HEK293 (cell line): ENCODE measurements around the gene HLA-A.

ENCODE experiments used
- CTCF ChIA-PET: fragments of 350-600 bp; formaldehyde crosslinking; extraction: SDS; loops from one replicate; lab custom pipeline; 2021; ENCODE audit warnings: antibody characterized with exemption; lab: Yijun Ruan, JAX
- POLR2A ChIA-PET: fragments of 300-600 bp; formaldehyde crosslinking; extraction: SDS; loops from one replicate; lab custom pipeline; 2020; ENCODE audit warnings: antibody characterized with exemption, inconsistent platforms; lab: Yijun Ruan, JAX
- H3K27ac ChIP-seq: fragments of 200-500 bp; sonication (Bioruptor generic); 2 replicates; pipeline ENCODE4 v1.5.1; 2014; ENCODE audit warnings: low read depth, low read length, control low read depth, inconsistent platforms; ENCODE audit errors: extremely low read depth
- H3K36me3 ChIP-seq, 2 experiments: fragments of 200-500 bp in 1 of 2; sonication (Bioruptor generic) in 1 of 2; 1 replicate in 1 of 2; 2 replicates in 1 of 2; pipeline ENCODE4 v1.5.1; 2014 to 2017; ENCODE audit warnings: inconsistent platforms in 2 of 2, low read length in 2 of 2; ENCODE audit not compliant: control insufficient read depth in 2 of 2, insufficient read depth in 1 of 2
- H3K4me1 ChIP-seq: fragments of 200-500 bp; sonication (Bioruptor generic); 2 replicates; pipeline ENCODE4 v1.5.1; 2014; ENCODE audit warnings: mild to moderate bottlenecking, low read length, inconsistent platforms; ENCODE audit not compliant: control insufficient read depth, insufficient read depth
- H3K4me3 ChIP-seq: 2 replicates; pipeline ENCODE4 v1.5.1; 2011; ENCODE audit warnings: low read depth, mild to moderate bottlenecking, control low read depth, low read length, moderate library complexity
- H3K9me3 ChIP-seq: fragments of 200-500 bp; sonication (Bioruptor generic); 2 replicates; pipeline ENCODE4 v1.5.1; 2014; ENCODE audit warnings: low read depth, low read length, inconsistent platforms; ENCODE audit not compliant: control insufficient read depth, insufficient read depth
- BCL11A ChIP-seq: fragments of 450-650 bp; formaldehyde crosslinking; IDR thresholded peaks from 2 replicates; pipeline ENCODE4 v1.5.1; 2016; ENCODE audit warnings: low read depth, missing biosample characterization, missing genetic modification characterization
- GLIS2 ChIP-seq: fragments of 450-650 bp; formaldehyde crosslinking; IDR thresholded peaks from 2 replicates; pipeline ENCODE4 v1.5.1; 2016; ENCODE audit warnings: missing biosample characterization, missing genetic modification characterization
- IKZF3 ChIP-seq: fragments of 450-650 bp; IDR thresholded peaks from 2 replicates; pipeline ENCODE4 v1.5.0; 2018; ENCODE audit warnings: missing biosample characterization, mild to moderate bottlenecking, missing genetic modification characterization, moderate library complexity
- KLF10 ChIP-seq: fragments of 450-650 bp; IDR thresholded peaks from 2 replicates; pipeline ENCODE4 v1.5.1; 2018; ENCODE audit warnings: missing biosample characterization, mild to moderate bottlenecking, missing genetic modification characterization
- PRDM2 ChIP-seq: fragments of 450-650 bp; formaldehyde crosslinking; IDR thresholded peaks from 2 replicates; pipeline ENCODE4 v1.5.1; 2016; ENCODE audit warnings: missing biosample characterization, missing genetic modification characterization, borderline replicate concordance
- SALL2 ChIP-seq: fragments of 450-650 bp; formaldehyde crosslinking; IDR thresholded peaks from 2 replicates; pipeline ENCODE4 v1.5.0; 2017; ENCODE audit warnings: missing biosample characterization, mild to moderate bottlenecking, missing genetic modification characterization, borderline replicate concordance
- SP3 ChIP-seq: fragments of 450-650 bp; formaldehyde crosslinking; IDR thresholded peaks from 2 replicates; pipeline ENCODE4 v1.5.1; 2016; ENCODE audit warnings: missing biosample characterization, missing genetic modification characterization
- YY1 ChIP-seq: fragments of 450-650 bp; formaldehyde crosslinking; IDR thresholded peaks from 2 replicates; pipeline ENCODE4 v1.5.1; 2018; ENCODE audit warnings: missing biosample characterization, missing genetic modification characterization
- ZFP3 ChIP-seq: fragments of 450-650 bp; formaldehyde crosslinking; IDR thresholded peaks from 2 replicates; pipeline ENCODE4 v1.5.1; 2016; ENCODE audit warnings: low read depth, missing biosample characterization, missing genetic modification characterization
- ZNF2 ChIP-seq: fragments of 450-650 bp; formaldehyde crosslinking; IDR thresholded peaks from 2 replicates; pipeline ENCODE4 v1.5.1; 2016; ENCODE audit warnings: missing biosample characterization, missing genetic modification characterization
- ZNF211 ChIP-seq: fragments of 450-650 bp; formaldehyde crosslinking; IDR thresholded peaks from 2 replicates; pipeline ENCODE4 v1.5.1; 2016; ENCODE audit warnings: low read depth, missing biosample characterization, missing genetic modification characterization
- ZNF292 ChIP-seq: fragments of 450-650 bp; formaldehyde crosslinking; IDR thresholded peaks from 2 replicates; pipeline ENCODE4 v1.5.1; 2016; ENCODE audit warnings: low read depth, missing biosample characterization, missing genetic modification characterization, borderline replicate concordance
- ZNF354C ChIP-seq: fragments of 450-650 bp; formaldehyde crosslinking; IDR thresholded peaks from 2 replicates; pipeline ENCODE4 v1.5.1; 2016; ENCODE audit warnings: missing biosample characterization, missing genetic modification characterization, low read depth, borderline replicate concordance
- ZNF585B ChIP-seq: fragments of 450-650 bp; formaldehyde crosslinking; IDR thresholded peaks from 2 replicates; pipeline ENCODE4 v1.5.1; 2016; ENCODE audit warnings: missing biosample characterization, missing genetic modification characterization
- ZNF707 ChIP-seq: fragments of 450-650 bp; formaldehyde crosslinking; IDR thresholded peaks from 2 replicates; pipeline ENCODE4 v1.5.1; 2016; ENCODE audit warnings: missing biosample characterization, missing genetic modification characterization
- TF ChIP-seq, protein P1 (sequence below): fragments of 450-650 bp; formaldehyde crosslinking; IDR thresholded peaks from 2 replicates; pipeline ENCODE4 v1.5.1; 2016; ENCODE audit warnings: missing biosample characterization, missing genetic modification characterization

The HLA-A gene

GRCh38 chr6:29984232-29984631 lies 41.9 kb downstream of the HLA-A start:
- ChIA-PET CTCF (interaction anchor here (0.6 to 0.8 kb wide), 2 partner anchors 121 to 140 kb away, joined by 4 read pairs; no protein-coding TSS in a partner anchor), POLR2A (no interaction called here)
- no peaks in the 10 kb centered on the region for H3K4me1 ChIP-seq
- TF ChIP-seq YY1 (no peak), ZNF354C (tag by site-specific recombination) (no peak), ZNF2 (no peak), GLIS2 (no peak), PRDM2 (tag by site-specific recombination) (no peak)
- TF ChIP-seq, protein P1, sequence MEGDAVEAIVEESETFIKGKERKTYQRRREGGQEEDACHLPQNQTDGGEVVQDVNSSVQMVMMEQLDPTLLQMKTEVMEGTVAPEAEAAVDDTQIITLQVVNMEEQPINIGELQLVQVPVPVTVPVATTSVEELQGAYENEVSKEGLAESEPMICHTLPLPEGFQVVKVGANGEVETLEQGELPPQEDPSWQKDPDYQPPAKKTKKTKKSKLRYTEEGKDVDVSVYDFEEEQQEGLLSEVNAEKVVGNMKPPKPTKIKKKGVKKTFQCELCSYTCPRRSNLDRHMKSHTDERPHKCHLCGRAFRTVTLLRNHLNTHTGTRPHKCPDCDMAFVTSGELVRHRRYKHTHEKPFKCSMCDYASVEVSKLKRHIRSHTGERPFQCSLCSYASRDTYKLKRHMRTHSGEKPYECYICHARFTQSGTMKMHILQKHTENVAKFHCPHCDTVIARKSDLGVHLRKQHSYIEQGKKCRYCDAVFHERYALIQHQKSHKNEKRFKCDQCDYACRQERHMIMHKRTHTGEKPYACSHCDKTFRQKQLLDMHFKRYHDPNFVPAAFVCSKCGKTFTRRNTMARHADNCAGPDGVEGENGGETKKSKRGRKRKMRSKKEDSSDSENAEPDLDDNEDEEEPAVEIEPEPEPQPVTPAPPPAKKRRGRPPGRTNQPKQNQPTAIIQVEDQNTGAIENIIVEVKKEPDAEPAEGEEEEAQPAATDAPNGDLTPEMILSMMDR: no peak
- no peak overlapping the region for H3K4me3 ChIP-seq
- H3K9me3 ChIP-seq: no peaks in the 10 kb centered on the region
- no peaks in the 10 kb centered on the region for H3K36me3 ChIP-seq
- H3K27ac ChIP-seq: no peak overlapping the region

DNA sequence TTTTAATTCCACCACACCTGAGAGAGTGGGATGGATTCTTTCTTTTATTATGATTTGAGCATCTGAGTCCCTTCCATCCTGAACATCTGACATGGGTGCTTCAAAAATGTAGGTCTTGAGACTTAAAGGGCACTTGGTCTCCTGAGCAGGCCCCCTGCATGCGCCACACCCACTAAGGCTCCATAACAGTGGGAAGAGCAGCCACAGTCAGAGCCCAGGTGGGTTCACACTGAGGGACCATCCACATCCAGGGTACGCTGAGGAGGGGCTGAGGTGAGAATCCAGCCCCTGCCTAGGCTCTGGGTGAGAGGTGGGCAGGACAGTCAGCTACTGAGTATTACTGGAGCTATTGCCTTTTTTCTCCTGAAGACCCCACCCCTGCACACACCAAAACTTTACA lies 42.7 kb downstream of the HLA-A start:
- CTCF ChIA-PET: interaction anchor here (1.0 to 2.5 kb wide), 3 partner anchors 9 to 52 kb away, joined by 3 to 9 read pairs (median 3); no protein-coding TSS in a partner anchor
- H3K27ac ChIP-seq: no peak overlapping the region
- POLR2A ChIA-PET: no interaction called here
- TF ChIP-seq ZNF292 (tag by site-specific recombination) (no peak), ZNF707 (tag by site-specific recombination) (no peak), KLF10 (no peak), SALL2 (tag by site-specific recombination) (no peak), IKZF3 (tag by site-specific recombination) (no peak), ZNF211 (tag by site-specific recombination) (no peak), SP3 (tag by site-specific recombination) (no peak)
- TF ChIP-seq, all 188 proteins: peak for 0
- Histone ChIP-seq H3K4me1 (no peaks in the 10 kb centered on the region), H3K9me3 (no peaks in the 10 kb centered on the region), H3K4me3 (no peak overlapping the region), H3K36me3 (no peaks in the 10 kb centered on the region)

DNA sequence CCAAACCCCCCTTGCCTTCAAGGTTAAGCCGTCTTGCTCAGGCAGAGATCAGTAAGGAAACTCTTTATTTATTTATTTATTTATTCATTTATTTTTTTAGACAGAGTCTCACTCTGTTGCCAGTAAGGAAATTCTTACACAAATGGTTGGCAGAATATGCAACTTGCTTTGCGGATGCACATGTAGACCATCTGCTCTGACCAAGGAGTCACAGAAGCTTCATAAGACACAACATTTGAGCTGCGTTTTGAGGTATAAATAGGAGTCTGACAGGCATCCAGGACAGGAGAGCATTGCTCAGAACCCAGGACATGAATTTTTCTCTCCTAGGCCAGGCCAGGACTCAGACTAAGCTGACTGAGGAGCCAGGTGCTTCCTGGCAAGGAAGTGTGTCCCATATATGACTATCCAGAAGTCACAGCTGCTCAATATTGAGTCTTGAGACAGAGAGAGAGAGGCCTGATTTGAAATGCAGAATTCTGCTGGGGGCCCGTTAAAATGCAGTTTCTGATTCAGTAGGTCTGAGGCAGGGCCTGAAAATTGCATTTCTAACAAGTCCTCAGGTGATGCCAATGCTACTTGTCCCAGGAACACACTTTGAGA lies 43.9 kb downstream of the HLA-A start:
- TF ChIP-seq BCL11A: no peak
- peak; percentile 62 for TF ChIP-seq ZFP3
- no peak for TF ChIP-seq ZNF585B (tag by site-specific recombination)
- TF ChIP-seq, all 188 proteins: peak for 1
- Histone ChIP-seq H3K36me3 (no peaks in the 10 kb centered on the region), H3K4me1 (no peaks in the 10 kb centered on the region), H3K9me3 (no peaks in the 10 kb centered on the region), H3K27ac (no peak overlapping the region), H3K4me3 (no peak overlapping the region)
- POLR2A ChIA-PET: no interaction called here
- CTCF ChIA-PET: interaction anchor here (0.6 to 2.5 kb wide), 5 partner anchors 9 to 139 kb away, joined by 3 to 9 read pairs (median 3); no protein-coding TSS in a partner anchor
